ENCODE measurements around the gene NPIPA1. TPM values are rescaled to one million over a fixed set of nuclear protein-coding genes. Genes with fewer than 3 reads are reported as not detected.
"Not testable (repeated sequence)": the region's sequence is repeated elsewhere in the genome, so short reads cannot be mapped to it uniquely, and the experiment has no call there.

The NPIPA1 gene
- total RNA-seq, 2 donors from 2014 or later = 122 to 143 TPM

GRCh38 chr16:14999845-15000244 lies 62.6 kb downstream of the NPIPA1 start:
- H3K36me3 Mint-ChIP-seq (ENCODE audit: insufficient read depth in 2 of 2); H3K27me3 Mint-ChIP-seq (ENCODE audit: low read depth); ATAC-seq (replicated peaks in 1 of 2); H3K9me3 Mint-ChIP-seq; H3K4me3 Mint-ChIP-seq; DNase-seq; H3K4me1 Mint-ChIP-seq (ENCODE audit: low read depth); H3K27ac Mint-ChIP-seq: not testable (repeated sequence)

Other genes with a start within 250 kb of the NPIPA1 start
- gene PLA2G10, start 243.1 kb upstream of the NPIPA1 start, total RNA-seq = not detected
- 1 to 10 TPM; 1.3 to 3.1 TPM for gene NPIPA3, start 234.0 kb upstream of the NPIPA1 start, total RNA-seq
- gene NPIPA2, start 194.9 kb upstream of the NPIPA1 start, total RNA-seq = 1 to 10 TPM; 1.5 to 3.1 TPM
- 10 to 100 TPM; 38.5 to 43.5 TPM for gene NOMO1, start 103.7 kb upstream of the NPIPA1 start, total RNA-seq
- 10 to 100 TPM; 68.8 to 86.1 TPM for gene PDXDC1, start 37.6 kb downstream of the NPIPA1 start, total RNA-seq
- 10 to 100 TPM; 37.8 to 39.1 TPM for gene NTAN1, start 118.6 kb downstream of the NPIPA1 start, total RNA-seq
- gene RRN3, start 156.8 kb downstream of the NPIPA1 start, total RNA-seq = 10 to 100 TPM; 39.5 to 41.6 TPM